Right forelimb (tissue), 1 donor: ENCODE measurements around the gene FYCO1.

Experiments used
- DNase-seq: peaks from one replicate; pipeline ENCODE4 v3.0.0-alpha.2; 2018

The FYCO1 gene

DNA sequence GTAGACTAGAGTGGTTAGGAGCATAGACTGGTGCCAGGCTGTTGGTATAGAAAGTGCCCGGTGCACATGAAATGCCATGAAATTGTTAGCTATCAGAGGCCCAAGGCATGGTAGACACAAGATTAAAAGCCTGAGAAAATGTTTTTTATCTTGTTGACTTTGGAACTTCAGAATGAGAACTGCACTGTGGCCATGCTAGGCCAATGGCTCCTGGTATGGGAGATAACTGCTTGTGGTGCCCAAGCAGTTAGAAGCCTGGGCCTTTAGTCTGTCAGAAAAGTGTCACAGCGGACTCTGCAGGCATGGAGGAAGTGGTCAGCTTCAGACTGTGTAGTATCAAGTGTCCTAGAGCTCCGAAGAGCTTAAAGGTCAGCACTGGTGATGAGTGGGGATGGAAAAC is 11.9 kb downstream of the FYCO1 start:
- no peak for DNase-seq

DNA sequence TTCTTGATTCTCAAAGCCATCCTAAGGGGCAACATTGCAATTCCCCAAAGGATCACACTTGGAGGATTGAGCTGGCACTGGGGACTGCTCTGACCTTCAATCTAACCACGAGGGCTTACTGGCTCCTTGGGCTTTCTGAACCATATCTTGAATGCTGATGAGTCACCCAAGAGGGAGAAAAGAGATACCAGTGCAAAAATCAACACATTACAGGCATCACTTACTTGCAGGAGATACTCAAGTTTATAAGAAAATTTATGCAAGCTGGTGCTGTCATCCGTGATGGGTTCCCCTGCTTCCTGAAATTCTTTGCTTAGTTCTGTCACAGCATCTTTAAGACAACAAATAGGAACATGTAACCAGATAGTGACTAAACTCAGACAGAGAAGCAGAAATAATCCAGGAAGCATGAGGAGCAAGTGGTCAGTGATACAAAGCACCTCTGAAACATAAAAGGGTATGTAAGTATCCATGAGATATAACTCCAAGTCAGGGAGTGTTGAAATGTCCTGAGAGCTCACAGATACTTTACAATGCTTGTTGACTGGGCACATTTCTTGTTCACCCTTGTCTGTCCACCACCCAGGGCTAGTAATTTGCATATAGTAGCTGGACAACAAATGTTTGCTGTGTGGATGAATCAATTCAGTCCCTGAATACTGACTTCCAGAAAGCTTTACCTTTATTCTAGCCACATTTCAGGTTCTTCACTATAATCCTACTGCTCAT is 14.1 kb downstream of the FYCO1 start:
- DNase-seq: no peak

DNA sequence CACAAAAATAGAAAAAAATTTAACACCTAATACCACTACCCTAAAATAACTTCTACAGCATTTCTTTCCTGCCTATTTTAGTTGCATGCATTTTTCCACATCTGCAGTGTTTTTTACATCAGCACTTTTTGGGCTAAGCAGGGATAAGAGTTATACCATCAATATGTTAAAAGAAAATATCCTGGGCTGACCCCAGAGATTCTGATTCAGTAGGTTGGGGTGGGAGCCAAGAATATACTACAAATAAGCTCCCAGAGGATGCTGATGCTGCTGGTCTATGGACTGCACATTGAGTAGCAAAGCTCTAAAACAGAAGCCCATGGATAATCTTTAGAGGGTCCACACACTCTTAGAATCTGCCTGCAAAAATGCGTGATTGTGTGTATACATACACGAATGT is 14.8 kb downstream of the FYCO1 start:
- no peak for DNase-seq

DNA sequence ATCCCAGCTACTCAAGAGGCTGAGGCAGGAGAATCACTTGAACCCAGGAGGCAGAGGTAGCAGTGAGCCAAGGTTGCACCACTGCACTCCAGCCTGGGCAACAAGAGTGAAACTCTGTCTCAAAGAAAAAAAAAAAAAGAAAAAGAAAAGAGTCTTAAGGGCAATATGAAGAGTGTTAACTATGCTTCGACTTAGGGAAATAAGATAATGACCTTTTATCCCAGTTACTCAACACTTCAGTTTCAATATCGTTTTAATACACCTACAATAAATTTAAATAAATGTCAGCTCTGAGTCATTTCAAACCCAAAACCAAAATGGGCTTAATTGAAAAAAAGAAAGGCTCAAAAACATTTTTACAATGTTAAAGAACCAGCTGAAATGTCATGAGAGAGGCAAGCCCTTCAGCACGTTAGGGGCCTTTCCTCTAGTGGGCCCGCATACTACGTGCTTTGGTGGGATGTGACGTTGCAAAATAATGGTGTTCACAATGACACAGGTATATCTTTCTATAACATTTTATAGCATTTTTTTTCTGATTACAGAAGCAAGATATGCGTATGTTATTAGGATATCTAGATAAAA is 15.3 kb downstream of the FYCO1 start:
- DNase-seq: no peak

DNA sequence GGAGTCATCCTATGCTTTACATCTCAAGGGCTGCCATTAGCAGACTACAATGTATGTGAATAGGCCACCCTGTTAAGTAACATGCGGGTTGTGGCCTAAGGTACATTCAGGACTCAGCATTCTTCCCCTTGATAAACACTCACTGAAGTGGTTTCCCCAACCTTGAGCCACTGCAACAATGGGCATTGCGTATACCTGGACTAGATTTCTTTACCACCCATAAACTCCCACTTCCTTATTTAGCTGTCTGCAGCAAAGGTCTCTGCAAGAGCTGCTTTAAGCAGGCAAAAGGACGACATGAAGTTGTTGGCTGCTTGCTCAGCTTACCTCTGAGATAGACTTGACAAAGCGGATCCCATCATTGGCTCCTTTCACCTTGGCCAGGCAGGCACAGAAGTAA is 16.2 kb downstream of the FYCO1 start:
- no peak for DNase-seq

DNA sequence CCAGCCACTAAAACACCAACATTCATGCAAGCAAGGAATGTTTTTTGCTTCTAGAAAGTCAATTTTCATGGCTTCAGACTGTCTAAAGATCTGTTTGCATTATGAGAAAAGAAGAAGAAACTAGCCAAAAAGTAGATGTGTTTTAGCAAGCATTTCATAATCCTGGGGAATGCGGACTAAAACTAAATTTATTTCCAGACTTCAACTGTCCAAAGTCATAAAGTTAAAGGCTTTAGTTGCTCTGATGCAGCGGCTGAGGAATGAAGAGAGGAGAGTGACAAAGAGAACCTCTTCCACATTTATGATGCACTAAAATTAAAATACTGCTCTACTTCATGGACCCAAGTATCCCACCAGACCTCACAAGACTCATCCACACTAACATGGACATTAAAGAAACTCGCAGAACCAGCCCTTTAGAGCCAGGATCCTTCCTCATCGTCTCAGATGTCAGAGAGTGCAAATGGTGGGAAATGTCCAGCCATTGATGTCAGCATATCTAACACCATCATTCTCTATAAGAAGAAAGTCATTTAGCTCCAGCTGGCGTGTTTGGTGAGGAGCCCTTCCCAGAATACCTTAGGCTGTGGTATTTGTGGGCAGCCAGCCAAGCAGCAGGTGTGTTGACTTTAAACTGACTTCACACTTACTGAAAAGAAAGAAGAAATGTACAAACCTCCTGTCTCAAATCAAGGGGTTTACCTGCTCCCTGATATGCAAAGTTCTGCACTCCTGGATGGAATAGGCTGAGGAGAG is 17.4 kb downstream of the FYCO1 start:
- no peak for DNase-seq

DNA sequence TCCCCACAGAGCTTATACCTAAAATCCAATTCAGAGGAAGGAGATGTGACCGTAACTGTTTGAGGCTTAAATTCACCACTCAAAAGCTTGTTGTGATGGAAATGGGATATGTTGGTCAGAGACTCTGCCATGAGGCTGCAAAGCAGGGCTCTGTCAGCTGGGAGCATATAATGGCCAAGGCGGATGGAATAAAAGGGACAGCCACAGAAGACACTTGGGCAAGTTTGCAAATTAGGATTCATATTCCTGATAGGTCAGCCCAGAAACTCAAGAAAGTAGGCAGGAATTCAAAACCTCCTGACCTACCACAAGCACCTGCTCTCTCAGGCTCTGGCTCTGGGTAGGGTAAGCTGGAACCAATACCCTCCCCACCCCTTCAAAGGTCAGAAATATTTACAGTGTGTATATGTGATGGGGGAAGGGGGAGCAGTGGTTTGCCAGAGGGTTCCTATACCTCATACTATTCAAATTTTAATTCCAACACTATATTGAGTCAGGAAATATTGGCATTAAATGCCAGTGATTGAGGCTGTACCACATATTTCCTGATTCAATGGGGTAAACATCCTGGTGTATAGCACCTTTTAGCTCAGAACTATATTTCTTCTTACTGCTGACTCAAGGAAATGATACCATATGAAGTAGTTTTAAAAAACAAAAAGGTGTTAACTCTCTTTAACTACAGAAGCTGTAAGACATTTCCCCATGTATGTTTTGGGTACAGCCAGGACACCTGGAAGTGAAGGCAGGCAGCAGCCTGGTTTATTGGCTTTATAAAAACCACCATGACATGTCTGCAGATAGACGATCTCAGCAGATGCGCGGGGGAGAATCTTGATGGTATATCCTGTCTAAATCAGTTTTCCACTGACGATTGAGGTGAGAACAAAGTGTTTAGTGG is 19.2 kb downstream of the FYCO1 start:
- no peak for DNase-seq

DNA sequence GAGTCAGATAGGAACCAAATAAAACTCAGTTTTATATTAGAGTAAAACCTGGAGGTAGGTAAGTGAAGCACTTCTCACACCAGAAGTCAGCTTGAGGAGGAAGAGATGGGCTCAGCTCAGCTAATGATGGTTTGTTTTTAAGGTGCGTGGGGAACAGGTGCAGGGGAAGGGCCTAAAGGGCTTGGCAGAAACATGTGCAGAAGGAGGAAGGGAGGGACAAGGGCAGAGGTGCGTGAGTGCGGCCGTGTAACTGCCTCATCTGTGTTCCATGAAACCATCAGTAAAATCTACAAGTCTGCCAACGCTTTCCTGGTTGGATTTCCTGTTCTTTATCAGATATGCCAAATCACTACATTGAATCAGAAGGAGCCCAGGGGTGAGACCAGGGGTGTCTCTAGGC is 19.9 kb downstream of the FYCO1 start:
- no peak for DNase-seq

DNA sequence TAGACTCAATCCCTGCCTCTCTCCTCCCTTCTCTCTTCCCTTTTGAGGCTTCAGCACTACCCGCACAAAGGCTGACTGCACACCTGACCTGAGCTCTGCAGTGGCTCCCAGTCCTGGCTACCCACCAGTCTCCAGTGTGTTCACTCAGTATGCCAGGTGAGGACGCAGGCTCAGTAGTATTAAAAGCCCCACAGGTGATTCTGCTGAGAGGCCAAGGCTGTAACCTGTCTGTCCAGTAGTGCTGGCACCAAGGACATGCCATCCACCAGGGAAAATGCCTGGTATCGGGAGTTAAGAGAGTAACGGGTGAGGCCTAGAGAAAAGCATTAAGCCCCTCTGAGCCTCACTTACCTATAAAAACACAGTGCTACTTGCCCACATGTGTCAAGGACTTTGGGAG is 20.9 kb downstream of the FYCO1 start:
- DNase-seq: no peak

DNA sequence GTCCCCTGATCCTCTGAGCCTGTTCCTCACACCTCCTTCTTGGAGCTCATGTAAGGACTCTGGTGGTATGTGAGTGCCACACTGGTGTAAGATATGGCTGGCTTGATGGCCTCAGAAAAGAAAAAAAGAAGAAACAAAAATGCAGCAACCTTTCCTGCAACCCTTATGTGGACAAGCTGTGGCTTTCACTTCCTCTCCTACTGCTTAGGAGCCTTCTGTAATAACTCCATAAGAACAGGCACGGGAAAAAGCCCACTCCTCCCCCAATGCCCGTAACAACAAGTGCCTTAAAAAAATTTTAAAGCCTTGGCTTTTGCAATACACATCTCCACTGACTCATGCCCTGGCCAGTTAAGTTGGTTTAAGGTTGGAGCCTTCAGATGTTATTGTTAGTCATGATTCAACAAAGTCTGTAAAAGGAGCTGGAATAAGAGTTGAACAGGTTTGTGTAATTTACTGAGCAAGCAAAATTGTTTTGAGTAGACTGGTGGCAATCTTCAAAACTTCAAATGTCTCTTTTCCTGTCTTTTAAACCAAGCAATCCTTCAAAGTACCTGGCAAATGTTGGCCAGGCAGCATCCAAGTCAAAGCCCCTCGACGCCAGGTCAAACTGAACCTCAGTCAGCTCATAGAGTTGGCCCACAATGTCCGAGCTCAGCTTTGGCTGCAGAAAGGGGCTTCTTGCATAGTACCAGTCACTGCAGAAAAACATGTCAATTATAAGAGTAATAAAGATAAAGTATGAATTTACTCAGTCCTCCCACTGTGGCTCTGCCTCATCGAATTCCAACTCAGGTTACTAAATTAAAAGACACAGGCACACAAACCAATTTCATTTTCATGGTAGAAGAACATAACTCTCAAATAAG is 22.9 kb downstream of the FYCO1 start:
- no peak for DNase-seq

DNA sequence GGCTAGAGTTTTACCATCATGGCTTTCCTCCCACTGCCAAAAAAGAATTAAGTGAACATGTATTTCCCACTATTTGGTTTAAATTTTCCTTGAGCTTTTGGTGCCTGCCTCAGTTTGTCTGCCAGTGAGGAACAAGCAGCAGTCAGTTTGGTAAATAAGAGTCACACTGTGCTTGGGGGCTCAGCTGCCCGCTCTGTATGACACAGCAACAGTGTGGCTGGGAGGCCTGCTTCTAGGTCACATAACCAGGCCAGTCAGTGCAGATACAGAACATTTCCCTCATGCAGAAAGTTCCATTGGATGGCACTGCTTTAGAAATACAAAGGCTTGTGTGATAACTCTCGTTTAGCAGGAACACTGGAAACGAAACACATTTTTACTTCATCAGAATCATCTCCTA is 25.7 kb downstream of the FYCO1 start:
- DNase-seq: no peak

DNA sequence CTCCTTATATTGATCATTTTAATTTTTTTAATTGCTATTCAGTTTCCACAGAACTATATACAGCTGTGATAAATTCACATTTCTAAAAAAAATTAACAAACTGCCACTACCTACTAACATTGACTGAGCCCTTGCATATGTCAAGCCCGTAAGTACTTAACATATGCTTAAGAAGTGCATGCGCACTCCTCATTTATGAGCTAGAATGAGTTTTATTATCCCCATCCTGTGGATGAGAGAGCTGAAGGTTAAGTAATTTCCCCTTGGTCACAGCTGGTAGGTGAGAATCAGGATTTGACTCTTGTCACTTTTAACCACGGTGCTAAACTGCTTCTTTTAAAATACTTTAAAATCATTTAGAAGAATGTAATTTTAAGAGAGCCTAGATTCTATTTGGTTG is 26.5 kb downstream of the FYCO1 start:
- no peak for DNase-seq

DNA sequence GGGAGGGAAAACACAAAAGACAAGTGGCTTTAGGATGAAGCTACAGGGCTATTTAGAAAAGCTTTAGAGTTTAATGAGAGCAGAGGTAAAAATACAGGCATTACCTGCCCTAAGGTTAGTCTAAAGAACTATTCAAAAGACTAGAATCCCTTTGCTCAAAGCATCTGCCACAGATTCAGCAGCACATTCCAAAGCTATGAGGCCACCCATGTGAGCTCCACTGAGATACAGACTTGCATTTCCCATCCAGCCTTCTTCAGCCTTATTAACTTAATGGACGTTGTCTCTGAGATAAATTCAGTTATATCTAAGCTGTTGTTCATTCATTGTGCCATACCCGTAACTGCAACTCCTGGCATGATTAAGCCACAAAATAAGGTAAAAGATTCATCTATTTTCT is 26.9 kb downstream of the FYCO1 start:
- no peak for DNase-seq

DNA sequence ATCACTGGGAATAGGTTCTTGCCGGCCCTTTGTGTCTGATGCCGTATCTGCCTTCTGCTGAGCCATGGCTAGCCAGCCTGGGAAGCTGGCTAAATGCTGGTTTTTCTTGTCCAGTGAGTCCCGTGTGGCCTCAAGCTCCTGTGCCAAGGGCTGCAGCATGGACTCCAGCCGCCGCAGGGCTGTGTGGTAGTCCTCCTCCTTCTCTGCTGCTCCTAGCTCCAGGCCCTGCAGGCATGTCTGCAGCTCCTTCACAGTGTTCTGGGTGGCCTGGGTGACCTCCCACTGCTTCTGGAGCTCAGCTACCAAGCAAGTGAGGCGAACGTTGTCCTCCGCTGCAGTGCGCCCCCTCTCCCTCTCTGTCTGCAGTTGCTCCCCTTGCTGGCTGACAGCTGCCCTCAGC is 27.5 kb downstream of the FYCO1 start:
- DNase-seq: no peak

DNA sequence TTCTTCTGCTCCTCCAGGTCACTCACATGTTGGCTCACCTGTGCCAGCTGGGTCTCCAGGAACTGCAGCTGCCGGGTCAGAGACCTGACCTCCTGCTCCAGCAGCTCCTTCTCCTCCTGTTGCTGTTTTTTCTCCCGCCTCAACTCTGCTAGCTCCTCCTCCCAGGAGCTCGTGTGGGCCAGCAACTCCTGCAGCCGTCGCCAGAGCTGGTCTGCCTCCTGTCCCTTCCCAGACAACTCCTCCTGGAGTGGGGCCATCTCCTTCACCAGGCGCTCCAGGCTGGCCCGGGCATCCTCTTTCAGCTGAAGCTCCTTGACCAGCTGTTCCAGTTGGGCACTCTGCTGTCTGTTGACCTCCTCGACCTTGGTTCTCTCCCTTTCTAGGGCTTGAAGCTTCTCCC is 27.9 kb downstream of the FYCO1 start:
- DNase-seq: no peak

DNA sequence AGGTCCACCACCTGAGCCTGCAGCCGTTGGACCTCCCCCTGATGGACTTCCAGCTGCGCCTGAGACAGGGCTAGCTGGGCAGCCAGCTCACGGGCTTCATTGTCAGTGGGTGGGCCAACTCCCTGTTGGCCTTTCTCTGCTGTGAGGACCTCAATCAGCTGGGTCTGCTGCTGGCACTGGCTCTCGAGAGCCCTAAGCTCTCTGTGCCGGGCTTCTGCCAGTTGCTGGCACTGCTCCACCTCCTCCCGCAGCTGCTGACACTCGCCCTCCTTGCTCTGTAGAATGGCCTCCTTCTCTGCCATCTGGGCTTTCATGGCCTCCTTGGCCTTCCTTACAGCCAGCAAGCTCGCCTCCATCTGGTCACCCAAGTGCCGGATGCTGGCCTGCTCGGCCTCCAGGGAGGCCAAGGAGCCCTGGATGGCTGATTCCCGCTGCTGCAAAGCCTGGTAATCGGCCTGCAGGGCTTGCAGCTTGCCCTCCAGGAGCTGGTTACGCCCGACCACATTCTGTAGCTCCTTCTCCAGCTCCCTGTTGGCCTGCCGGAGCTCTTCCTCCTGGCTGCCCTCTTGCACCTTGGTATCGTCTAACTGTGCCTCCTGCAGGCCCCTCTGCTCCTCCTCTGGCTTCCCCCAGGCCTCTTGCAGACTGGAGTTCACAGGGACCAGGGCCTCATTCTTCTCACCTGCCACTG is 28.5 kb downstream of the FYCO1 start:
- no peak for DNase-seq

DNA sequence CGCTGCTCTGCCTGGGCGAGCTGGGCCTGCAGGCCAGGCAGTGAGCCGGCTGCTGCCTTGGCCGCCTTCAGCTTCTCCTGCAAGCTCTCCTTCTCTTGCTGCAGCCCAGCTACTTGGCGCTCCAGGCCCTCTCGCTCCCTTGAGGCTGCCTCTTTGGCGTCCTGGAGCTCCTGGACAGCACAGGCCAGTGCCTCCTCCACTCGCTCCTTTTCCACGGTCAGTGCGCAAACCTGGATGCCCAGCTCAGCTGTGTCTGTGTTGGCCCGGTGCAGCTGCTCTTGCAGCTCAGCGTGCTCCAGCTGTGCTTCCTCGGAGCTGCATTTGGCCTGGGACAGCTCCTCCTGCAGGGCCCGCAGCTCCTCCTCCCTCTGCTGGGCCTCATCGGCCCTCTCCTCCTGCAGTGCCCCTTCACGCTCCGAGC is 29.2 kb downstream of the FYCO1 start:
- peak; percentile 62 for DNase-seq

DNA sequence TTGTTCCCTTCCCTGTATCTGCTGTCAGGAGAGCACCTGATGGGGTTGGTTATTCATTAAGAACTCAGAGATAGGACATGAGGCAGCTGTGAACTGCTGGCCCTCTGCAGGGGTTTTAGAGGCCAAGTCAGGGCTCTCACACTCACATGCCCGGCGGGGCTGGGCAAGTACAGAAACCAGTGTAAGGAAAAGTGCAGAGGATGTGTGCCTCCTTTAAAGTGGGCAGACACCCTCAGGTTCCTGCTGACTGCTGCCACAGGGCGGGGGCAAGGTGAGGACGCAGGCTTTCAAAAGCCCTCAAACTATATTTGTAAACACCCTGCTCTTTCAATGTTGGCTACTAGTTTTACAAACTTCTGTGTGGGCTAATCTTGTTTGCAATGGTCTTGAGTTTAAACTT is 30.0 kb downstream of the FYCO1 start:
- no peak for DNase-seq

DNA sequence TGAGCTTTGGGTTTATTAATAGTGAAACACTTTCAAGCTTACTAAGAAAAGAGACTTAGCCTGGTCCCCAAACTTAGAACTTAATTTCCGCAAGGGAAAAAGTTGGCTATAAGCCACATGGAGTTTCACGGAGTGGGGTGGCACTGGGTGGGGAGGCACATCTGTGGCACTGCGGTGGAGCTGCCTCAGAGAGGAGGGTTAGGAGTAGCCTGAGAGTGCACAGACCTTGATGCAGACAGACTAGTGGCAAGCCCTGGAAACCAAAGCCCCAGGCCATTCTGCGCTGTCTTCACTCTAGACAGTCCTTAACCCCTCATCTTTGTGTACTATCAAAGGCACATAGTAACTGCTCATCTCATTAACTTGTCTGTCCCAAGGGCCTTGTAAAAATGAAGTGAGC is 30.4 kb downstream of the FYCO1 start:
- DNase-seq: no peak

DNA sequence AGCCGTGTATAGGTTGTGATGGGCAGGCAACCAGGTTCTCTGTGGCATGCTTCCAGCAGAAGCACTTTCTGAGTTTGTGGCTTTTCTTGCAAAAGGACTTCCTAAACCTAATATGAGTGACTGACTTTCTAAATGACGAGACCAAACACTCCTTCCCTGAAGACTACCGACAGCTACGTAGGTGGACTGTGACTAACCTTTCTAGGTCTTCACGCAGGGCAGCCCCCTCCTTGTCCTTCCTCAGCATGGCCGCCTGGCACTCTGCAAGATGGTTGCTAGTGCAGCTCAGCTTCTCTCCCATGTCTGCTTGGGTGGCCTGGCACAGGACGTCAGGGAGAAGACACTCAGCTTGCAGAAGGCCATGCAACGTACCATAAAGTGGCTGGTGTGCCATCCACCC is 31.5 kb downstream of the FYCO1 start:
- DNase-seq: no peak

DNA sequence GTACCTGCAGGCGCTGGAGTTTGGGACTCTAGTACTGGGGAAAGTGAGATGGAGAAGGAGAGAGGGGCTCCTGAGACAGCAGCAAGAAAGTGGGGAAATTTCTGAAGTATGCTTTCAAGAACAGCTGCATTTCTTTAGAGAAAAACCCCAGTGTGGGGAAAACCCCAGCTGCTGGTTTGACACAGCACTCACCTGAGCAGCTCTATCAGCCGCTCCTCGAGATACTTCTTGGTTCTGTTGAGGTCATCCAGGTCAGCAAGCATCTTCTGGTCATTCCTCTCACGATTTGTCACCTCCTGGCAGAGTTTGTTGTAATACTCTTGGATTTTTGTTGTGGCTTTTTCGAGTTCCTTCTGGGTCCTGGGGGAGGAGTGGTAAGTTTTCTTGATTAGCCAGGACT is 33.6 kb downstream of the FYCO1 start:
- no peak for DNase-seq

DNA sequence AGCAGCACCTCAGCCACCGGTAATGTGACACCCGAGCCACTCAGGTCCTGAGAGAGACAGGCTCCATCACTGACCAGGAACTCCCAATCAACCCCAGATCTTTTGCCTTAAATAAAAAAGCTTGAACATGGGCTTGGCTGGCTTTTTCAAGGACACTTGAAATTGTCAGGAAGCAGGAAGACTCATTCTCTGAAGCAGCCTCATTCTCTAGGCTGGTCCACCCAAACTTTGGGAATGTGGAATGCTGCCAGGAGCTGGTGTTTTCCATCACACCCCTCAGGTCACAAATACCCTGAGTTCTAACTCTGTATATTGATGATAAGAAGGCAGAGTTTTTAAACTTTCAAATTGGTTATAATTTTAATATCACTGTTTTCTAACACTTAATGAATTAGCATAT is 35.3 kb downstream of the FYCO1 start:
- DNase-seq: no peak
